Posterior vena cava (tissue), 2 donors: ENCODE results near the gene PSMF1. TPM values are rescaled to one million over a fixed set of nuclear protein-coding genes. Genes with fewer than 3 reads are reported as not detected.

Experiments
- DNase-seq: peaks from one replicate; pipeline ENCODE4 v3.0.0-alpha.2; 2020; ENCODE audit warnings: low spot score
- intact Hi-C, 2 donors: fragments of 100-400 bp; cut with DNase I; formaldehyde crosslinking; loops; one replicate each; pipeline versions ENCODE4 v1.14.1 to v1.14.2; 2022 to 2023
- long read RNA-seq, 2 donors: library from polyadenylated mRNA; unstranded; transcript quantifications; one replicate each; pipeline ENCODE4 v2.0.0, GENCODE V29; 2020 to 2021
- total RNA-seq, 2 donors: library from RNA; stranded (reverse); fragmentation: NEBNext Ultra II Directional; extraction: Animal tissue kit (Norgen Biotek cat#: 25700); gene quantifications; one replicate each; pipeline ENCODE4 v1.2.1, GENCODE V29; 2021
- donor health status: DM: yes; HTN: yes; CAD: no.
- donor health status: DM: yes; HTN: yes; CAD: no.

Gene PSMF1, protein sequence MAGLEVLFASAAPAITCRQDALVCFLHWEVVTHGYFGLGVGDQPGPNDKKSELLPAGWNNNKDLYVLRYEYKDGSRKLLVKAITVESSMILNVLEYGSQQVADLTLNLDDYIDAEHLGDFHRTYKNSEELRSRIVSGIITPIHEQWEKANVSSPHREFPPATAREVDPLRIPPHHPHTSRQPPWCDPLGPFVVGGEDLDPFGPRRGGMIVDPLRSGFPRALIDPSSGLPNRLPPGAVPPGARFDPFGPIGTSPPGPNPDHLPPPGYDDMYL
- total RNA-seq, result 100 to 1,000 TPM in 1 of 2 donors, 10 to 100 TPM in 1; 97.6 to 110 TPM
- long read RNA-seq, donor 1, full-length matches to known transcripts, result 32 of 49 reads
- long read RNA-seq, donor 1, partial matches to known transcripts, result 6 of 49 reads
- long read RNA-seq, donor 1, other reads (novel, unspliced or antisense), result 11 of 49 reads
- long read RNA-seq, donor 2, full-length matches to known transcripts, result 121 of 156 reads
- long read RNA-seq, donor 2, partial matches to known transcripts, result 5 of 156 reads
- long read RNA-seq, donor 2, other reads (novel, unspliced or antisense), result 30 of 156 reads

DNA sequence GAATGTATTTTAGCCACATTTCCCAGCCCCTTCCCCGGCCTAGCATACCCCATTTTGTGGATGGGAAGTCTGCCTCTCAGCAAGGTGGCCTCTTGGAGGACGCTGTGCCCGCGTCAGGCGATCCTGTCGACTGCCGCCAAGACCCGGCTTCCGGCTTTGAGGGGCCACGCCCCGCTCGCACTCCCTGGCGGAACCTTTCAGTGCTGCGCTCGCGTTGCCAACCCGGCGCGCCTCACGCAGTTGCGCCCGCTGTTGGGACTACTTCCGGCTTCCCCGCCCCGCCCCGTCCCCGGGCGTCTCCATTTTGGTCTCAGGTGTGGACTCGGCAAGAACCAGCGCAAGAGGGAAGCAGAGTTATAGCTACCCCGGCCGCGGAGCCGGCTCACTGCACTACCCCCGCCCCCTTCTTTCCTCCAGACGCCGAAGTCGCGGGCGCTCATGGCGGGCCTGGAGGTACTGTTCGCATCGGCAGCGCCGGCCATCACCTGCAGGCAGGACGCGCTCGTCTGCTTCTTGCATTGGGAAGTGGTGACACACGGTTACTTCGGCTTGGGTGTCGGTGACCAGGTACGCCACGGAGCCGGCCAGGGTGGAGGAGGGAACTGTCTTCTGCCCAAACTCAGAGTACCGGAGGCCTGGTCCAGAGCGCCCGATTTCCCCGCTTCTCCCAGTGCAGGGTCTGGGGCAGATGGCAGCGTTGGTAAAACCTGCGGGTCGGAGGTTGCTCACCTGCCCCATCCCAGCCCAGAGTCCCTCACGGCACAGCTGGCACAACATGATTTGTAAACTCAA, at the start of gene PSMF1:
PSMF1 (plus strand) TSS at position 267 of the 792 bp plus-strand sequence; CDS start at position 439, 172 bp downstream.
- DNase-seq, result peak; percentile 98
- intact Hi-C loops, result loop anchor here in 1 of 2 donors (10.0 kb wide), 1 partner anchor 574 kb away; the partner anchor contains the start of gene CSNK2A1

DNA sequence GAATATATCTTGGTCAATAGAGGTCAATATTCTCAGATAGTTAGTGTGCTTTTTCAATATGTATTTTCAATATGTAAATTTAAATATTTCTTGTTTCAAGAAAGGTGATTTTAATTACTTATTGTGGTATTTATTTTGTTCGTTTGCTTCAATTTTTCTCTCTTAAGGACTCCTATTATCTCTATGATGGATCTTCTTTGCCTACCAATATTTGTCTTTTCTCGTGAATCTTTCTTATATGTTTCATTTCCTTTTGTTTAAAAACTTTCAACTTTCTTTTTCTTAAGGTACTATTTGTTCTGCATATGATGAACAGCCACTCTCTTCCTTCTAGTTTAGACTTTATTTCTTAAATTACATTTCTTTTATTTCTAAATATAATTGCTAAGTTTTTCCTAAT, 46.1 kb upstream of the PSMF1 start:
- DNase-seq, result no peak
- intact Hi-C loops, result no loop called here

DNA sequence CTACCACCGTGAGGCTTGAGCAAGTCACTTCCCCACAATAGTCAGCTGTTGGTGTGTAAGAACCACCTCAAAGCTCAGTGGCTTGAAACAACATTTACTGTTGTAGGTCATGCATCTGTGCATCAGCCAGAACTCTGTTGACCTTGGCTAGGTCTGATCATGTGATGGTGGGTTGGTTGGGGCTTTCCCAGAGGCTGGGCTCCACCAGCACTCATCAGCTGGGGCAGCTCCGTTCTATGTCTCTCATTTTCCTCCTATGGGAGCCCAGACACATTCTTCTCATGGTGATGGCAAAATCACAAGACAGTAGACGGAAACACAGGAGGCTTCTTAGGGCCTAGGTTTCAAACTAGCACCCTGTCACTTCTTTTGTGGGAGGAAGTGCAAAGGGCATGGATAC, 42.8 kb upstream of the PSMF1 start:
- intact Hi-C loops, result no loop called here
- no peak for DNase-seq

DNA sequence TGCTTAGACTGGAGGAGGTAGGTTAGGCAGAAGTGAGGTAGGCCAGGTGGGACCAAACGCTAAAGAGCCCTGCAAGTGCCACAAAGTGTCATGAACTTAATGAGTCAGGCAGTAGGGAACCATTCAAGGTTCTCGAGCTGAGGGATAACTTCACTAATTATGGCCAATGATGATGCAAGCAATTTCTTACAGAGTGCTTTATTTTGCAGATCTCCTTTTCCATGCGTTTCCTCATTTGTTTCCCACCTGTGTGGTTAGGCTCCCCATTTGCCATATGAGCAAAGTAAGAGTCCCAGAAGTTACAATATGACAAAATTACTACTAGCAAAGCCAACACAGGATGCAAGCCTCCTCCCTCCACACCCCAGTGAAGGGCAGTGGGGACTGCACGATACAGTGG, 36.5 kb upstream of the PSMF1 start:
- no peak for DNase-seq
- intact Hi-C loops, result no loop called here

DNA sequence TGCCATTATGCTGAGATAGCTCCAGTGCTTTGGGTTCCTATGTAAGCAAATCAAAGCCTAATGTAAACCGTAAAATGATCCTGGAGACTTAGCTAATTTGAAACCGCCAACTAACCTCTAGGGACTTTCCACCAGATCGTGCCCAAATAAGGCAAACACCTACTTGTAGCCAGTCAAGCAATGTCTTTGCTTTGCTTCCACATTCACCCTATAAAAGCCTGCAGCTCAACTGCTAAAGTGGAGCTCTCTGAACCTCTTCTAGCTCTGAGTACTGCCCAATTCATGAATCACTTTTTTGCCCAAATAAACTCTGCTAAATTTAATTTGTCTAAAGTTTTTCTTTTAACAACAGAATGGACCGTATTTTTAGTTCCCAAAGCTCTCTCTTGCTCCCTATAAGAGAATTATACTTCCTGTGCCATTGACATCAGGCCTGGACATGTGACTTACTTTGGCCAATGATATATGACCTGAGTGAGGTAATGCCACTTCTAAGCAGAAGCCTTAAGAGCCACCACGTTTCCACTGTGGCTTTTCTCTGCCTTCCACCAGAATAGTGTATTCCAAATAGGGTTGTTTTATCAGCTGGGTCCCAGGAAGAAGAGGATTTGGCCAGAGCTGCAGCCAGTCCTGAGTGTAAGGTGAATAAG, 34.8 kb upstream of the PSMF1 start:
- intact Hi-C loops, result no loop called here
- no peak for DNase-seq

DNA sequence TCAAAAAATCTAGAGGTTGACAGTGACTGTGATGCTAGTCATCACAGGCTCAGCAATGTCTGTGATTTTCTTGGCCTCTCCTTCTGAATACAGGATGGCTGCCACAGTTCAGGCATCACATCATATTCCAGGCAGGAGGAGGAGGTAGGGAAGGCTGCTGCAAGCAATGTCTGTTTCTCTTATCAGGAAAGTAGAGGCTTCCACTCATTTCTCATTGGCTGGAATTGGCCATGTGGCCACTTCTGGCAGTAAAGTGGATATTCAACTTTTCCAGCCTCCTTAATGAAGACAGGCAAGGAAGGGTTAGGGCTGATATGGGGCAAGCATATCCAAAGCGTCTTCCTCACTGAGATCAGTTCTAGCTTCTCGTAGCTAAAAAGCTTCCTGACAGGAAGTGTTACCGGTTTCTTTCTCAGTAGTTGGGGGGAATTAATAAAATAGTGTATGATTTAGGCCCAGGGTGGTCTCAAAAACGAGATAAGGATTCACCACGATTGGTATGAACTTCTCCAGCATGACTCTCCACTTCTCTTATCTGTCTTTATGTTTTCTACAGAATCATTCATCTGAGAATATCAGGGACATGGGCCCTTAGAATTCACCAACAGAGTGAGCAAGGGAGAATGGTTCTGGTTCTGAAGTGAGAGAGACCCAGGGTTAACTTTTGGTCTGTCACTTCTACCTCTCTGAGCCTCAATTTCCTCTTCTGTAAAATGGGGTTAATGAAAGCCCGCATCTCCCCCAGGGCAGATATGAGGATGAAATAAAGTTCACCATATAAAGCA, 32.7 kb upstream of the PSMF1 start:
- intact Hi-C loops, result no loop called here
- DNase-seq, result no peak

DNA sequence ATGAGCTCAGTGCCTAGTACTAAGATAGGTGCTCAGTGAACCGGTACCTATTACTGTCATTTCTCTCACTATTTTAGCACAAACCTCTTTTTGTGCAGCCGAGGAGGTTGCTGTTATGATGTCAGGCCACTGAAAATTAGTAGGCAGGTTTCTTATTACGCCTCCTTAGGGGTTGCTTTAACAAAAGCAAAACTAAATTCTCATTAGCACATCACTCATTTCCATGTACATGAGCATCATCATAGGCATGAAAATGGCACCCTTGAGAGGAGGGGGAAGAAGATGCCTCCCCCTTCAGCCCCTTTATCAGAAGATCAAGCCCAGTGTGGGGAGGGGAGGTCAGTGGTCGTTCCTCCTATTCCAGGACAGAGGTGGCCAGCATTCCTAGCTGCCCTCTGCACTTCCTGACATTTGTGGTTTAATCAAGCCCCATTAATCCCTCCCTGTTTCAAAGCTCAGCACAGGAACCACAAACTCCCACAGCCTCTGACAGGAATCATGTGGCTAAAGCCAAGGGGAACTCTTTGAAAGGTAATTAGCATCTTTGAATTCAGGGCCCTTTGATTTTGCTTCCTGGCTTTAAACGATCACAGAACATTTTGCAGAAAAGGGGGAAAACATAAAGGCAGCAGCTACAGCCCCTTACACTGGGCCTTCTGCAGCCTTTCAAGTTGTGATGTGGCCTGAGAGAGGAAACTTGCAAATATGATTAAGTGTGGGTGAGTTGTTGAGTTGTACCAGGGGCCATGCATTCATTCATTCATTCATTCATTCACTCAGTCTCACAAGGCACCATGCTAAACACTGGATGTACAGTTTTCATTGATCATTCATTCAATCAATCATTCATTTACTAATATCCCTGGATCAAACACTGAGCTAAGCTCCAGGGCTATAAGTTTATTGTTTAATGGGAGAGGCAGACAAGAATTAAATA, 31.9 kb upstream of the PSMF1 start:
- intact Hi-C loops, result no loop called here
- no peak for DNase-seq

DNA sequence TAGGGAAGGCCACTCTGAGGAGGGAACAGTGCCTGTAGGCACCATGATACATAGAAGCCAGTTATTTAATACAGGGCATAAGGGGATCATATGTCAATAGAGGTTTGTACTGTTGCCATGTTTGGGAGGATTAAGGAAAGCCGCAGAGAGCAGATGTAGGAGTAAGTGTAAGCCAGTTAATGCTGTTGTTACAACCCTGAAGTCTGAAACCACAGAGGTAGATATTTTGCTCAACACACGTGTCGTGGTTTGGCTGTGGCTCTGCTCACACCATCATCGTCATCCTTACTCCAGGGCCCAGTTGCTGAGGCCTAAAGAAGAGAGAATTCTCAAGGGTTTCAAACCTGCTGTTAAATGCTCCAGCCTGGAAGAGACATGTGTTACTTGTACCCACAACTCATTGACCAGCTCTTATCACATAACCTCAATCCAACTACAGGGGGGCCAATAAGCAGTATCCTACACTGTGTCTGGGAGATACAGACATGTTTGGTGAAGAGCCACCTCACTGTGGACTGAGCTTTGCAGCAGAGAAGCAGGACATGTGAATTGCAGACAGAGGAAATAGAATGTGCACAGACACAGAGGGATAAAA, 31.0 kb upstream of the PSMF1 start:
- DNase-seq, result no peak
- intact Hi-C loops, result no loop called here

DNA sequence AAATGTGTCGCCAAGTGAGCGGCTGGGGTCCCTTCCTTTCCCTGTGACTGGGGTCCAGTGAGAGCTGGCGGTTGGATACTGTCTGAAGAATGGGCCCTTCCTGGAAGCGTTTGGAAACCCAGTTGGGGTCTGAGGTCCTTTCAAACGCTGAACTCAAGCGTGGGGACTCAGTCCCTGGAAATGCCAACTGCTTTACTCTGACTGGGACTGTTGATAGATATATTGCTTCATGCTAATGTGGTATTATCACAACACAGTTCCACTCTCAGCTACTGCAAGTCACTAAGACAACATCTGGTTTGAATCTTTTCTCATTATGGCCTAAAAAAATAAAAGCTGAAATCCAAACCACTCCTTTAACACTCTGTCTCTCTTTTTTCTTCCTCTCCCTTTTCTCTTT, 23.7 kb upstream of the PSMF1 start:
- intact Hi-C loops, result no loop called here
- no peak for DNase-seq

DNA sequence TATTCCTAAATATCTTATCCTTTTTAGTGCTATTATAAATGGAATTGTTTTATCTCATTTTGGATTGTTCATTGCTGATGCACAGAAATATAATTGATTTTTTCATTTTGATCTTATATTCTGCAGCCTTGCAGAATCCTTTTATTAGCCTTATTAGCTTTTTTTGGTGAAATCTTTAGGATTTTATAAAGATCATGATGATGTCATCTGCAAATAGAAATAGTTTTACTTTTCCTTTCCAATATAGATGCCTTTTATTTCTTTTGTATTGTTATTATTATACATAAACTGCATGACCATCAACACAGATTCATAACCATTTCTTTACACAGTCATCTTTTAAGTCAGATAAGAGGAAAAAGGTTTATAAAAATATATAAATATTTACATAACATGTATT, 16.9 kb upstream of the PSMF1 start:
- intact Hi-C loops, result no loop called here
- DNase-seq, result no peak

DNA sequence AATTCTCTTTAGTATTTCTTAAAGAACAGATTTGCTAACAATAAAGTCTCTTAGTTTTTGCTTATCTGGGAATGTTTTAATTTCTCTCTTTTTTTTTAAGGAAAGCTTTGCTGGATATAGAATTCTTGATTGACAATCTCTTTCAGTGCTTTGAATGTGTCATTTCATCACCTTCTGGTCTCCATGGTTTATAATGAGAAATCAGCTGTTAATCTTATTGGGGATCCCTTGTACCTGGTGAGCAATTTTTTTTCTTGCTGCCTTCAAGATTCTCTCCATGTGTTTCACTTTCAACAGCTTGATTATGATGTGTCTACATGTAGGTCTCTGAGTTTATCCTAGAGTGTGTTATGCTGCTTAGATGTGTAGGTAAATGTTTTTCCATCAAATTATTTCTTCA, 16.4 kb upstream of the PSMF1 start:
- intact Hi-C loops, result no loop called here
- no peak for DNase-seq

DNA sequence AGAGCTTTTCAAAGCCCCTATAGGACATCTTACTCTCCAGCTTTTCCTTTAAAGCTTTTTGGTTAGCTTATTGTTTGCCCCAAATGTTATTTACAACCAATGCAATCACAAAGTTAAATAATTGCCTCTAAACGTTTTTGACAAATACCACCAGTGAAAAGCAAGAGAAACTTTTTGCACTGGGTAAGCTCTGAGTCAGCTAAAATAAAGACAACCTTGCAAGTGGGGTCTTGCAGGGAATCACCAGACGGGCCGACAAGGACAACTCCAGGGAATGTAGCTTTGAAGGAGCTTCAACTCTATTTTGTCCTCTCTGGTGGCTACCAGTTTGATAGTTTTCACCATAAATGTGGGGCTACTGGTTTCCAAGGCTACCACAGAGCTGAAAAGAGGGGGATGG, 14.7 kb upstream of the PSMF1 start:
- intact Hi-C loops, result no loop called here
- DNase-seq, result no peak

DNA sequence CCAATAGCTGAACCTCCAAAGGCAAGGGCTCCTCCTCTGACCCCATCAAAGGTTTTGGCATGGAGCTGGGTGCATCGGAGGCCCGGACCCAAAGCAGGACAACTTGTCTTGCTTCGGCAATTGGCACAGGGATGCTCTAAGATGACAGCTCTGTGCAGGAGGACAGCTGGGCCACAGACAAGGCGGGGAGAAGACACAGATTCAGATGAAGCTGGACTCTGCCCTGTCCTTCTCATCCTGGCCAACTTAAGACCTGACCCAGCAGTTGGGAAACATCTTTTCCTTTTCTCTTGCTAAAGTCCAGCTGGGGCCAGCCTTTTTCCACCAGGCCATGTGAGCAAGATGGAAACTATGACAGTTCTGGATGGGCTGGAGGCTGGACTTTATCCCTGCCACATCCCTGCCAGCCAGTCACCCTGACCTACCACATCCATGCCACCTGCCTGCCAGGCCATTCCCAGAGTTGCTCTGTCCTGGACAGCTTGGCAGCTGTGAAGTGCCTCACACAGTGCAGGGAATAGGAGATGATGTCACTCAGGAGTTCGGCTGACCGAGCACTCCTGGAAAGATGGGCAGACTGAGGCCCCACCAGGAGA, 12.7 kb upstream of the PSMF1 start:
- DNase-seq, result no peak
- intact Hi-C loops, result loop anchor here in 1 of 2 donors (5.0 kb wide), 1 partner anchor 283 kb away; no protein-coding TSS in a partner anchor

DNA sequence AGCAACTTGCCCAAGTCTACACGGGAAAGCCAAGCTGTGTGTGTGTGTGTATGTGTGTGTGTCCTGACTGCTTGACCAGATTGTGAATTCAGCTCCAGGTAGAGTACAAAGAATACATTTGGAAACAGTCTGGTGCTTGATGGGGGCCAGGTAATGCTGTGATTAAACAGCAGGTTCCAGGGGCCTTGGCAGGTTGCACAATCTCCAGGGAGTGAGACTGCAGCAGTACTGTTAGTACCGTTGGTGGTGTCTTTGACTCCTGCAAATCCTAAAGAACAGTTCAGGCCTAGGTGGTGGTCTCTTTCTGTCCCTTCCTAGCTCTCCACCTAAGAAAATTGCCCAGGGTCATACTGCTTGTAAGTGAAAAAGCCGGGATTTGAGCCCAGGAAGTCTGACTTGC, 11.2 kb upstream of the PSMF1 start:
- intact Hi-C loops, result loop anchor here in 1 of 2 donors (5.0 kb wide), 1 partner anchor 285 kb away; no protein-coding TSS in a partner anchor
- DNase-seq, result no peak

DNA sequence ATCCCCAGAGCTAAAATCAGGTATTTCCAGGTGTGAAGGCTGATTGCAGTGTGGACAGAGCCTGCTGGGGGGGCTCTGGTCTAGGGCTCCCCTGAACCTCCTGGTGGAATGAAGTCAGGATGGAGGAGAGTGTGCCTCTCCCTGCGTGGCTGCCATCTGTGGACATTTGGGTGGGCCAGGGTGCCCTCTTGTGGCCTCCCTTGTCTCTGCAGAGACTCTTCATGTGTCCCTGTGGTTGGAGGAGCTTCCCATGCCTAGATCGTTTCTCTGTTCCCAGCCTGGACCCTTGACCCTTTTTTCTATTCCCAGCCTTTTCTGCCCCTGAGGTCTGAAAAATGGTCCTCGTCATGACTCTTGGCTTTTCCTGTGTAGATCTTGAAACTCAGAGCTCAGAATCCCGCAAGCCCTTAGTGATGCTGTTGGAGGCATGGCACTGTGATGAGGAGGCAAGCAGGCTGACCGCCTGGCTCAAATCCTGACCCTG, 9.9 kb upstream of the PSMF1 start:
- DNase-seq, result peak; percentile 82
- intact Hi-C loops, result loop anchor here in 1 of 2 donors (5.0 kb wide), 1 partner anchor 286 kb away; no protein-coding TSS in a partner anchor

DNA sequence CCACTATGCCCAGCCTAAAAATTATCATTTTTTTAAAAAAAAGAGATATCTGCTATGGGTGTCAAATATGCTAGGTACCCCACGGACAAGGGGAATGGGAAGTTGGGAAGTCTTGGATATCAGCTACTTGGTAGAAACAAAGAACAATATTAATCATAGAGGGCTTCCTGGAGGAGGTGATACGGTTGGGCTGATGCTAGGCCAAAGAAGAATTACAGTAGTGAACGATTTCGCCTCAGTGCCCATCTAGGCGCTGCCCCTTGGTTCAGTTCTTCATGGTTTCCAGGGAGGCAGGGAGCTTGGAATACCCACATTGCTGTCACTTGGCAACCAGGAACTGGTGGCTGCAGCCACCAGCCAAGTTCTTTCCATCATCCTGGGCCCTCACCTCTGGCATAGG, 5.5 kb upstream of the PSMF1 start:
- DNase-seq, result no peak
- intact Hi-C loops, result loop anchor here in 1 of 2 donors (10.0 kb wide), 1 partner anchor 568 kb away; the partner anchor contains the start of gene CSNK2A1

DNA sequence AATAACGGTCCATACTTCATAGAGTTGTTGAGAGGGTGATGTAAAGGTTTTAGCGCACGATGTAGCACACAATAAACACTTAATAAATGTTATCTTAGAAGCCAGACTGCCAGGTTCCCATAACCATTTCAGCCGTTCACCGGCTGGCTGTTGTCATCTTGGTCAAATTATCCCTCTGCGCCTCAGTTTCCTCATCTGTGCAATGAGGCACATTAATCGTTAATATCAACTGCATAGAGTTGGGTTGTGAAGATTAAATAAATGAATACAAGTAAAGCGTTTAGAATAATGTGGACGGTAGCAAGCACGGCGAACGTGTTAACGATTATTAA, 432 bp upstream of the PSMF1 start:
- intact Hi-C loops, result loop anchor here in 1 of 2 donors (10.0 kb wide), 1 partner anchor 573 kb away; the partner anchor contains the start of gene CSNK2A1
- DNase-seq, result no peak
